Uterus (tissue), 2 donors: ENCODE results near the gene ABI2.

Experiments used
- POLR2A ChIP-seq, 2 donors: fragments of 450-650 bp; IDR thresholded peaks; one replicate each; pipeline ENCODE4 v1.6.1; 2016; ENCODE audit warnings: antibody characterized with exemption in 2 of 2, mild to moderate bottlenecking in 1 of 2, moderate library complexity in 1 of 2
- TF ChIP-seq, protein P1 (sequence below), 4 experiments: fragments of 200-600 bp in 2 of 4; fragments of 450-650 bp in 2 of 4; sonication (generic) in 2 of 4; IDR thresholded peaks; one replicate each; pipeline ENCODE4 v1.5.1; 2016 to 2019; ENCODE audit warnings: antibody characterized with exemption in 4 of 4, mild to moderate bottlenecking in 2 of 4, moderate library complexity in 1 of 4

DNA sequence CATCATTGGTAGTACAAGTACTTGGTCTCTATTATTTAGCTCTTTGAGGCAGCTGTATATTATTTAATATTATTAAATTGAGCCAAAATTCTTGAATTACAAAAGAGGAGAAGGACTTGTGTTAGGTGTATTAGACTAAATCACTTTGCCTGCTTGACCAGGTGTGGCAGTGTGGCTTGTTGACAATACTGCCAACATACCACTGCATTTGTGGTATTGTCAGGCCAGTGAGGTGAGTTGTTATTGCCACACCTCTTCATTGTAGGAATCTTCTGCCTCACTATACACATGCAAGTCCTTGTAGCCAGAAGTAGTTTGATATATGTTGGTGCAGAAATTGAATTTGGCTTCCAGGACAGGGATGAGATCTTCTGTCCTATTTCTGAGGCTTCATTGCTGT lies 48.9 kb upstream of the ABI2 start:
- TF ChIP-seq, protein P1, sequence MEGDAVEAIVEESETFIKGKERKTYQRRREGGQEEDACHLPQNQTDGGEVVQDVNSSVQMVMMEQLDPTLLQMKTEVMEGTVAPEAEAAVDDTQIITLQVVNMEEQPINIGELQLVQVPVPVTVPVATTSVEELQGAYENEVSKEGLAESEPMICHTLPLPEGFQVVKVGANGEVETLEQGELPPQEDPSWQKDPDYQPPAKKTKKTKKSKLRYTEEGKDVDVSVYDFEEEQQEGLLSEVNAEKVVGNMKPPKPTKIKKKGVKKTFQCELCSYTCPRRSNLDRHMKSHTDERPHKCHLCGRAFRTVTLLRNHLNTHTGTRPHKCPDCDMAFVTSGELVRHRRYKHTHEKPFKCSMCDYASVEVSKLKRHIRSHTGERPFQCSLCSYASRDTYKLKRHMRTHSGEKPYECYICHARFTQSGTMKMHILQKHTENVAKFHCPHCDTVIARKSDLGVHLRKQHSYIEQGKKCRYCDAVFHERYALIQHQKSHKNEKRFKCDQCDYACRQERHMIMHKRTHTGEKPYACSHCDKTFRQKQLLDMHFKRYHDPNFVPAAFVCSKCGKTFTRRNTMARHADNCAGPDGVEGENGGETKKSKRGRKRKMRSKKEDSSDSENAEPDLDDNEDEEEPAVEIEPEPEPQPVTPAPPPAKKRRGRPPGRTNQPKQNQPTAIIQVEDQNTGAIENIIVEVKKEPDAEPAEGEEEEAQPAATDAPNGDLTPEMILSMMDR (IDR thresholded peaks at IDR 0.05), result no peak
- no peak for TF ChIP-seq POLR2A (IDR thresholded peaks at IDR 0.05)
